Prostate gland (tissue), 2 donors: ENCODE data around the gene MGLL.

Experiments
- CTCF ChIP-seq, 4 experiments: fragments of 200-600 bp in 2 of 4; fragments of 450-650 bp in 2 of 4; sonication (generic) in 2 of 4; IDR thresholded peaks; 1 replicate in 3 of 4; 2 replicates in 1 of 4; pipeline ENCODE4 v1.5.1; 2016 to 2019; ENCODE audit warnings: antibody characterized with exemption in 4 of 4, mild to moderate bottlenecking in 2 of 4, moderate library complexity in 2 of 4
- POLR2A ChIP-seq: fragments of 450-650 bp; IDR thresholded peaks from one replicate; pipeline ENCODE4 v1.6.1; 2016; ENCODE audit warnings: antibody characterized with exemption, mild to moderate bottlenecking
- POLR2AphosphoS5 ChIP-seq: sonication (generic); formaldehyde crosslinking; IDR thresholded peaks from one replicate; pipeline ENCODE4 v1.6.1; 2017; ENCODE audit warnings: antibody characterized with exemption

- no peak for TF ChIP-seq POLR2AphosphoS5
- no peak for TF ChIP-seq POLR2A
- no peak for TF ChIP-seq CTCF (IDR thresholded peaks at IDR 0.05)
Measured at GRCh38 chr3:127712461-127712860, 109.9 kb downstream of the MGLL start.
